CD1c-positive myeloid dendritic cell (primary cell): ENCODE results near the gene IL18.
"Not testable (repeated sequence)": the region's sequence is repeated elsewhere in the genome, so short reads cannot be mapped to it uniquely, and the experiment has no call there.

Experiments
- DNase-seq: peaks from one replicate; pipeline ENCODE4 v3.0.0-alpha.2; 2016; ENCODE audit errors: extremely low spot score

Gene IL18

DNA sequence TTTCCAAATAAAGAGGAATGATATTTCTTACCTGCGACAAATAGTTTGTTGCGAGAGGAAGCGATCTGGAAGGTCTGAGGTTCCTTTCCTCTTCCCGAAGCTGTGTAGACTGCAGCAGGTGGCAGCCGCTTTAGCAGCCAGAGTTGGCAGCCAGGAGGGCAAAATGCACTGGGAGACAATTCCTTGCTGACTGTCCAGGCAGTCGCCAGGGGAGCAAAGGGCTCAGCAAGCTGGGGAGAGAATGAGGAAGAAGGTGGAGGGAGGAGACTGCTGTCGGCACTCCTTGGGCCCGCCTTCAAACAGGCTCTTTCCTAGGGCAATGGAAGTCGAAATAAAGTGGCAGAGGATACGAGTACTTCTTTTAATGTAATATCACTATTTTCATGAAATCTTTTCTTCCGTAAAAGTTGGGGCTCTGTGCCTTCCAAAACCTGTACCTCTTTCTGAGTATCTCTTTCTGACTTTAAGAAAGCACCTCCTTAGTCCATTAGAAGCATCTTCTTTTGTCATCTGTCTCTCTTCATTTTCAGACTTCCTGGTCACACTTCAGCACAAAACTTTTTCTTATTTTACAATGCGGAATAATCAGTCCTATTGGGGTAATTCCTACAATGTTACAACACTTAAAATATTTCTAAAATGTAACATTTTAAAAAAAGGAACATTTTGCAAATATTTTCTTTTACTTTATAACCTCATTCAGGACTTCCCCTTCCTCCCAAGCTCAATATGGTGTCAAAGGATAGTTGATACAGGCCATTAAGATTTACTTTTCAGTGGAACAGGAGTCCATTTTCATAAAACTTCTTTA lies at the start of gene IL18:
TSS of gene IL18 (minus strand) at position 220 of the 811 bp plus-strand sequence. CDS start 9,041 bp downstream, outside the sequence.
- peak; percentile 56 for DNase-seq

DNA sequence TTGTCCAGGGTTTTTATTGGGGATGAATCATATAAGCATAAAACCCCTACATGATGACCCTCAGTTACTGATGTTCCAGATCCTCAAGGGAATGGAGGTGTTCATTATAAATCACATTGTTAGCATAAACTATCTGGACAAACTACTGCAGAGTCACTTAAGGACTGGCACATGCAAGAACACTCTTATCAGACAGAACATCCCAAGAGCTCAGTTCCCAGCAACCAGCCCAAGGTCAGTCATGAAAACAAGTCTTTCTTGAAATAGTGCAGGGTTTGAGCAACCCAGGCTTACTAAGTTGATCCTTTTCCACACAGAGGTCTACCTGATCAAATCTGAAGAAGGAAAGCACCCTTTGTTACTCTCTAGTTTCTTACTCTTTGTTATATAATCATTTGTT lies 48.8 kb upstream of the IL18 start:
- DNase-seq = no peak

DNA sequence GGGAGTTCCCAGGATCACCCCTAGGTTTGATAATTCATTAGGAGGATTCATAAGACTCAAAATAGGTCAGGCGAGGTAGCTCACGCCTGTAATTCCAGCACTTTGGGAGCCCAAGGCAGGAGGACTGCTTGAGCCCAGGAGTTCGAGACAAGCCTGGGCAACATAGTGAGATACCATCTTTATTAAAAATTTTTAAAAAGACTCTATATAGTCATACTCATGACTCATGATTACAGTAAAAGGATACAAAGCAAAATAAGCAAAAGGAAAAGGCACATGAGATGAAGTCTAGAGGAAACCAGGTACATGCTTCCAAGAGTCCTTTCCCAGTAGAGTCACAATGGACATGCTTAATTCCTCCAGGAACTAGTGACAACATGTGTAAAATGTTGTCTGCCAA lies 48.4 kb upstream of the IL18 start:
- no peak for DNase-seq

DNA sequence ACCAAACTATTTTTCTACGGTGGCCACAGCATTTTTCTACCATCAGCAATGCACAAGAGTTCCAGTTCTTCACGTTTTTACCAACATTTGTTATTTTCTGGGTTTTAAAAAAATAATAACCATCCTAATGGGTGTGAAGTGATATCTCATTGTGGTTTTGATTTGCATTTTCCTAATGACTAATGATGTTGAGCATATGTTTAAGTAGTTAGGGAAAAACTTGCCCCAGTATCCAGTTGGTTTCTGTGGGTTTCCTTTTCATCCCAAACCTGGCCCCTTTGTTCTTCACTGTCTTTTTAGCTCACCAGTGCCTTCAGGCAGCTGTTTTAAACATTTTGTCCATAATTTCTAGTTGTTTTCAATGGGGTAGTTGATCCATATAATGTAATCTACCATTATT lies 47.6 kb upstream of the IL18 start:
- DNase-seq = no peak

DNA sequence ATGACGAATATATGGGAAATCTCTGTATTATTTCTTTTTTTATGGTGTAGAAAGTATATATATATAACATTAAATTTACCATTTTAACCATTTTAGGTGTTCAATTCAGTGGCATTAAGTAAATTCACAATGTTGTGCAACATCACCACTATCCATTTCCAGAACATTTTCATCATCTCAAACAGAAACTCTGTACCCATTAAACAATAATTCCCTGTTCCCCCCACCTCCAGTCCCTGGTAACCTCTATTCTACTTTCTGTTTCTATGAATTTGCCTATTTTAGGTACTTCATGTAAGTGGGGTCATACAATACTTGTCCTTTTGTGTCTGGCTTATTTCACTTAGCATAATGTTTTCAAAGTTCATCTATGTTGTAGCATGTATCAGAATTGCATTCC lies 47.0 kb upstream of the IL18 start:
- no peak for DNase-seq

DNA sequence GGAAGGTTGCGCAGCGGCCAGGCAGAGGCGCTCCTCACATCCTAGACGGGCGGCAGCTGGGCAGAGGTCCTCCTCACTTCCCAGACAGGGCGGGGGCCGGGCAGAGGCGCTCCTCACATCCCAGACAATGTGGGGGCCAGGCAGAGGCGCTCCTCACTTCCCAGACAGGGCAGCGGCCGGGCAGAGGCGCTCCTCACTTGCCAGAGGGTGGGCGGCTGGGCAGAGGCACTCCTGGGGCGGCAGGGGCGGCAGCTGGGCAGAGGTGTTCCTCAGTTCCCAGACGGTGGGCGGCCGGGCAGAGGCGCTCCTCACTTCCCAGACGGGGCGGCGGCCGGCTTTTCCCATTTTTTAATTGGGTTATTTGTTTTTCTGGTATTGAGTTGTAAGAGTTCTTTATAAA lies 42.2 kb upstream of the IL18 start:
- no peak for DNase-seq

DNA sequence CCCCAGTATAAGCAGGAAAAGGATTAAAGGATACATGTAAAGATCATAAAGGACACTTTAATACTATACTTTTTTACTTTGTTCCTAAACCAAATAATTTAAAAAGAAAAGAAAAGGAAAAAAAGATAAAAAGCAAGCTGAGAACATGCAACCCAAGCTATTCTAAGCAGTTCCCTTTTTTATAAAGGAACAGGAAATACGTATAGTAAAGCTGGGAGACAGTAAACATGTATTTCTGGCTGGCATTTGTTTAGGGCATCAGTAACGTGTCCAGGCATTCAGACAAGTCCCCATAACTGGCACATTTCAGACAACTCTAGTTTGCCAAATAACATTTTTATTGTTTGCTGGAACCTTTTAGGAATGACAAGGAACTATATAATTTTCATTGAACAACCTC lies 36.4 kb upstream of the IL18 start:
- no peak for DNase-seq

DNA sequence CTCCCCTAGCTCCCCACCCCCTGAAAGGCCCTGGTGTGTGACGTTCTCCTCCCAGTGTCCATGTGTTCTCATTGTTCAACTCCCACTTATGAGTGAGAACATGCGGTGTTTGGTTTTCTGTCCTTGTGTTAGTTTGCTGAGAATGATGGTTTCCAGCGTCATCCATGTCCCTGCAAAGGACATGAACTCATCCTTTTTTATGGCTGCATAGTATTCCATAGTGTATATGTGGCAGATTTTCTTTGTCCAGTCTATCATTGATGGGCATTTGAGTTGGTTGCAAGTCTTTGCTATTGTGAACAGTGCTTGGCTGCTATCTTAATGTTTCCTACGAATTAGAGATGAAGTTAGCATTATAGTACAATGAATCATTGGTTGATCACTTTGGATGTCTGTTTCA lies 35.2 kb upstream of the IL18 start:
- not testable (repeated sequence) for DNase-seq

DNA sequence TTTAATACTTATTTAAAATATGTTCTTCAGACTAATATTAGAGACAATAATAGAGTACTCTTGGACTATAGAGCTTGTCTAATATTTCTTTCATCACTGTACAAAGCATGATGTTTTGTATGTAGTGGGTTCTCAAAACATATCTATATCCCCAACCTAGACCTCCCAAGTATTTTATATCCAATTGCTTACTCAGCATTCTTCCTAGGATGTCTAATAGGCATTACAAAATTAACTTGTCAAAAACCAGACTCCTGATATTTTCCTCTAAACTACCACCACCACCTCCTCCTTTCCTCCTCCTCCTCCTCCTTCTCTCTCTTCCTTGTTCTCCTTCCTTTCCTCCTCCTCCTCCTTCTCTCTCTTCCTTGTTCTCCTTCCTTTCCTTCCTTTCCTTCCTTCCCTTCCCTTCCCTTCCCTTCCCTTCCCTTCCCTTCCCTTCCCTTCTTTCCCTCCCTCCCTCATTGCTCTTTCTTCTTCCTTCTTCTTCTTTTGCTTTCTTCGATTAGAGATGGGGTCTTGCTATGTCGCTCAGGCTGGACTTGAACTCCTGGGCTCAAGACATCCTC lies 32.7 kb upstream of the IL18 start:
- DNase-seq = no peak

DNA sequence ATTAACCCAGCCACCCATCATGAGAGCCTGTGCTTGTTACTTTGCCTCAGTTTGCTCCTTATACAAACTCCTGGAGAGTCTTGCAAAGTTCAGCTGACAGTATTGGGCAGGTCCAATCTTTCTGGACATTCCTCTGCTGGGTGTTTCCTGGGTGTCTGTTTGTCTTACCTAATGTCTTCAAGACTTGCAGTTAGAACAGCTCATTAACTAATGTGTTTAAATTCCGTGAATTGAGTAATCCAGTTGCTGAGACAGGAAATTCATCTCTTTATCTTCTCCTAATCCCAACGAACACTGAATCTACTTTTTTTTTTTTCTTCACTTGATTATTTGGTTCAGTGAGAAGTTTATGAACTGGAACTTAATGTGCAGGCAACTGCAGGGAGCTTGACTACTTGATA lies 32.1 kb upstream of the IL18 start:
- no peak for DNase-seq

DNA sequence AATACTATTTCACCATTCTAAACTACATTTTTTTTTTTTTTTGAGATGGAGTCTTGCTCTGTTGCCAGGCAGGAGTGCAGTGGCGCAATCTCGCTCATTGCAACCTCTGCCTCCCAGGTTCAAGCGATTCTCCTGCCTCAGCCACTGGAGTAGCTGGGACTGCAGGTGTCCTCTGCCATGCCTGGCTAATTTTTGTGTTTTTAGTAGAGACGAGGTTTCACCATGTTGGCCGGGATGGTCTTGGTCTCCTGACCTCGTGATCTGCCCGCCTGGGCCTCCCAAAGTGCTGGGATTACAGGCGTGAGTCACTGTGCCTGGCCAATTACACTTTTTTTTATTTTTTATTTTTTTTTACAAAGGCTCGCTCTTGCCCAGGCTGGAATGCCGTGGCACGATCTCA lies 31.2 kb upstream of the IL18 start:
- DNase-seq = not testable (repeated sequence)

DNA sequence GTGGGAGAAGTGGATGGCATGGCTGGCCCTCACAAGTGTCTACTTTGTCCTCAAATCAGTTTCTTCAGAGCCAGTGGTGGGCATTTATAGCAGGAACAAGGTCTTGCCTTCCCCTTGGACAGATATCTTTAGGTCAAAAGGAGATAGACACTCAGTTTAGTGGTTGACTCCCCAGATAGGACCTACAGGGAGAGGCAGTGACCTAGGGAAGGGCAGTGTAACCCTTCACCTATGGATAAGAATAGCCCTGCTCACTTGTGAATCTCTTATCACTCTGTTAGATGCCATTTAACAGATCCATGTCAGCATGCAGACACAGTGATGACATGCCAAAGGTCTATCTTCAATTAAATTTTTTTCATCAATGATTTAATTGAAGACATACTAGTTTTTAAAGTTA lies 22.4 kb upstream of the IL18 start:
- DNase-seq = no peak

DNA sequence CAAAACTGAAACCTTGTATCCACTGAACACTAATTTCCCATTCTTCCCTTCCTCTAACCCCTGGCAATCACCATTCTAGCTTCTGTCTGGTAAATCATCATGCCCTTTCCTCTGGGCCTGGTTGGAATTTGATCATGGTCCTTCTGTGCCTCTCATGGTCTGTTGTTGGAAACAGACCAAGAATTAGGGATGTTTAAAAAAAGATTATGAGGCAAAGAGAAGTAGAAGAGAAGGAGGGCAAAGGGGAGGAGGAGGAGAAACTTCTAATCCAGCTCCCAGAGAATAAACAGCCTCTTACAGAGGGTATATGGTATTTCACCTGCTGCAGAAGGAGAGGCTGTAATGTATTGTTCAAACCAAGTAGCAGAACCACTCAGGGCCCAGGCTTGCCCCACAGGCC lies 22.0 kb upstream of the IL18 start:
- DNase-seq = no peak

DNA sequence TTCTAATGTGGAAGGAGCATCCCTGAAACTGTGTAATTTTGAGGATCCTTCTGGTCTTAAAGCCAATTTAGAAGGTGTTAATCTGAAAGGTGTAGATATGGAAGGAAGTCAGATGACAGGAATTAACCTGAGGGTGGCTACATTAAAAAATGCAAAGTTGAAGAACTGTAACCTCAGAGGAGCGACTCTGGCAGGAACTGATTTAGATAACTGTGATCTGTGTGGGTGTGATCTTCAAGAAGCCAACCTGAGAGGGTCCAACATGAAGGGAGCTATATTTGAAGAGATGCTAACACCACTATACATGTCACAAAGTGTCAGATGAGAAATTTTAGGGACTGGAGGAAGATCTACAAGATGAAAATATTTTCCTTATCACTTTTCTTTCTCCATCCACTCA lies 19.0 kb upstream of the IL18 start:
- peak; percentile 33 for DNase-seq

DNA sequence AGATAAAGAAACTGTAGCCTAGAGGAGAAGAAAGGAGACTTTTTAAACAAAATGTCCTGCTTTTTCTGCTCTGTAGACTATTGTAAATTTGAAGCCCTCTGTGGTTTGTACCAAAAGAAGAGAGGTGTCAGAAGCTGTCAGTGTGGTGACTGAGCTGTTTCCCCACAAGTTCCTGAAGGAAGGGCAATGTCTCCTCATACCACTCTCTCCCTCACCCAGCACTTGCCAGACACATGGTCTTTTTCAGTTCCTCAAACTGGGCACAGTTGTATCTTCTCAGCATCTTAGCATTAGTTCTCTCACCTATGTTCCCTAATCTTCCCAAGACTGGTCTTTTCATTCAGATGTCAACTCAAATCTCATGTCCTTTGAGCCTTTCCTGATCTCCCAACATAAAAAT lies 15.7 kb upstream of the IL18 start:
- DNase-seq = peak; percentile 81

DNA sequence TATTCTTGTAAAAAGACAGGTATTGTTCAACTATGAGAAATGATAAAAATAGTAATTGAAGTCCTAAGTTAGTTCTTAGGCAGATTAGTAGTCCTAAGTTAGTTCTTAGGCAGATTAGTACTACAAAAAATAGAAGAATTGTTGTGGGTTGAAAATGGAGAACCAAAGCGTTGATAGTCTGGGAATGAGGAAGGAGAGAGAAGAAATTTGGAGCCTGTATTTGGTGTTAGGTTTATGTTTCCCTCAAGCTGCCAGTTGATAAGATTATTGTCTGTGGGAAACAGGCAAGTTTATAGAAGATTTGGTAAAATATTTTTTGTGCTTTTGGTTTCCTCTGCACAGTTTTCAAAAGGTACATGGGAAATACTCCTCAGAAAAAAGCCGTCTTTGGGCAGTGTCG lies 15.0 kb upstream of the IL18 start:
- peak; percentile 63 for DNase-seq

DNA sequence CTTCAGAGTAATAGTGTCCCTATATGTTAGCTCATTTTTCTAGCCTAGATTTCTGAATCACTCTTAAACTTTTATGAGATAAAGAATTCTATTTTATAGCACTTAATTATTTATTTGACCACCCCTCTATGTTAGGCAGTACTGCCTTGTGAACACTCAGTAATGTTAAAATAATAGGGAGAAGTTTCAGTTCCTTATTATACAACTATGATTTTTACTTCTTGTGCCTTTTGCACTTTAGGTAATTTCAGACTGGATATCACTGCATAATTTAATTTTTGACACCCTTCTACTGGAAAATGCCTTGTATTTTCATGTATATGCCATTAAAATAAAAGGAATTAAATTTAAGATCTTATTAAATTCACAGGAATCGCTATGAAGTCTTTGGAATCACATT lies 14.5 kb upstream of the IL18 start:
- peak; percentile 25 for DNase-seq

DNA sequence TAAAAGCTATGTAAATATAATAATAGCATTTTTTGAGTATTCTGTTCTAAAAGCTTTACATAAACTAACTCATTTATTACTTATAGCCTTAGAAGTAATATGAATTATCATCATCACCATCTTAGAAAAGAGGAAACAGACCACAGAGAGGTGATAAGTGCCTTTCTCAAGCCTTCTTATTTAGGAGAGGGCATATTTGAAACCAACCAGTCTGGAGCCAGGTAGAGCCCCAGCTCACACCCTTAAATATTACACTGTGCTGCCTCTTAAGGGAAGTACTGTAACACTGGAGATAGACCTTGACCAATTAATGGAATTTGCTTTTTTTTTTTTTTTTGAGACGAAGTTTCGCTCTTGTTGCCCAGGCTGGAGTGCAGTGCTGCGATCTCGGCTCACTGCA lies 13.7 kb upstream of the IL18 start:
- no peak for DNase-seq

DNA sequence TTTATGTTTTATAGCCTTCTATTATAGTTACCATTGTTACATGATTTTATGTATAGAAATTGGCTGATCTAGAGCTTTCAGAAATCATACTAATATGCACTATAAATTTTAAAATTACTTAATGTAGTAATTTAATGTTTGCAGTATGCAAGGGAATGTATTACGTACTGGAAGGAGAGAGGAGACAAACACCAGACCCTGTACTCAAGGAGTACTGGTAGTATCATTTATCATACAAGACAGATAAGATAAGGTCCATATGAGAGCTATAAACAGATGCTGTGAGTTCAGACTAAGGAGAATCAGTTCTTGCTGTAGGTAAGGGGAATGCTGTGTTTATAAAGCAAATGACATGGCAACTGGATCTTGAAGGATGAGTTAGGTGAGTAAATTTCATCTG lies 12.2 kb upstream of the IL18 start:
- DNase-seq = no peak

DNA sequence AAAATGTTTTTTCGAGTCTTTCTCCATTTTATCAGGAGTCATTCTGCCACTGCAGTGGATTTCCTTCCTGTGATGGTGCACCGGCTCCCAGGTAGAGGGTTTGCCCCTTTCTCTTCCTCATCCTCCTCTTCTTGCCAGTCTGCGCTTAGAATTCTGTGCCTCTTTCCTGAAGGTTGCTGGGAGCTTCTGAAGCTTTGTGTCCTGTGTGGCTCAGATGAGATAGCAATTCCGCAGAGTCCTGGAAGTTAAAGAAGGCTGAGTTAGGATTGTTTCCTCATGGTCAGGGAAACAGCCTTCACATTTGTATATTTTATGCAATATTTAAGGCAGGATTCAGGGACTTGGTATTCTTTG lies 11.7 kb upstream of the IL18 start:
- no peak for DNase-seq

DNA sequence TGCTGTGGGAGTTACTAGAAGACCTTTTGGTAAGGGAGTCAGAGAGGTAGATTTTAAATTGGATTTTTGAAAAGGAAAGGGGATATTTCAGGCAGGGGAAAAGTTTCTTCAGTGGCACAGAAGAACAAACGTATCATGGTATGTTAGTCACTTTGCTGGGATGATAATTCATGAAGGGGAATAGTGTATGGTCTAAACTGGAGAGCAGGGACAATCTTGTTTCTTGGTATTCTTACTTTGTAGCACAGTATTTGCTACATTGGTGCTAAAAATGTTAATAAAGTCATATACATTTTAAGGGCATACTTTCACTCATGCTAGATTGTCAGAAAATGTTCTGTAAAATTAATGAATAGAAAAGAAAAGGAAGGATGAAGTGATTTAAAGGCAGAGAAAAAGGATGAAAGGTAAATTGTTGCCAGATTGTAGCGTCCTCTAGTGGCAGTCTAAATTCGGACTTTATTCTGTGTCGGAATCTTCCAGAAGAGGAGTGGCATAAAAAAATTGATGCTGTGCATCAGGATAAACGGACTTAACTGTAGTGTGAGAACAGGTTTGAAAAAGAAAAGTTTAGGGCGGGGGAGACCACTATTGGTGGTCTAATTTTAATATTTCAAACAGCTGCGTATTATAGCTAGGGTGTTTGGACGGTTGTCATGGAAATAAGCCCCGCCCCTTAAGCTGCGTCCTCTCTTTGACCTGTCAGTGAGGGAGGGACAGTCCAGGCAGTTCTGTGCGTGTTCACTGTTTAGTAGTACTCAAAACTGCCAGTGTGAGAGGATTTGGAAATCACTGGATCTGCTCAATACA lies 11.1 kb upstream of the IL18 start, which contains the start of gene BCO2:
TSS of gene BCO2 (plus strand) at position 724 of the 810 bp plus-strand sequence. CDS start 90 bp downstream, outside the sequence.
- DNase-seq = peak; percentile 83

DNA sequence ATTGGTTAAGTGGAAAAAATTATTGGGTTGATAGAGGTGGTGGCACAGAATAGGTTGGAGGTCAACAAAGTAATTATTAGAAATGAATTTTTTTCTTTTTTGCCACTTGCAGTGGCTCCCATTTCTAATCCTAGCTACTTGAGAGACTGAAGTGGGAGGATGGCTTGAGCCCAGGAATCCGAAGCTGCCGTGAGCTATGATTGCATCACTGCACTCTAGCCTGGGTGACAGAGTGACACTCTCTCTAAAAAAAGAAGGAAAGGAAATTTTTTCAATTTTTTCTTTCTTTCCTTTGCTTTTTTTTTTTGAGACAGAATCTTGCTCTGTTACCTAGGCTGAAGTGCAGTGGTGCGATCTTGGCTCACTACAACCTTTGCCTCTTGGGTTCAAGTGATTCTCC lies 9.3 kb upstream of the IL18 start:
- no peak for DNase-seq
